ENCODE measurements around the gene SH3GLB2.
"Not testable (repeated sequence)": the region's sequence is repeated elsewhere in the genome, so short reads cannot be mapped to it uniquely, and the experiment has no call there.

The SH3GLB2 gene

DNA sequence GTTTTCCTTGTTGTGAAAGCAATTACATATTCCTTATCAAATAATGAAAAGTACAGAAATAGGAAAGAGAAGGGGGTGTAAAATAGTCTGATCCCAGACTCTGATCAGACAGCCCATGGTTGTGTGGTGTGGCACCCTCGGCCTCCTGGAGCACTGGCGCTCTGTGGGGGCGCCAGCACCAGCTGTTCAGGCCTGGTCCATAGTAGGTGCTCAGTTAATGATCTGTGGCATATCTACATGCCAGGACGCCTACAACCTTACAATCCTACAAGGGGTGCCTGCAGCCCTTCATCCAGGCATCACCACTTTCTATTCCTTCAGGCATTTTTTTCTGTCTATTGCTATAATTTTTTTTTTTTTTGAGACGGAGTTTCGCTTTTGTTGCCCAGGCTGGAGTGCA is 24.9 kb upstream of the SH3GLB2 start:
- no peak for DNase-seq

DNA sequence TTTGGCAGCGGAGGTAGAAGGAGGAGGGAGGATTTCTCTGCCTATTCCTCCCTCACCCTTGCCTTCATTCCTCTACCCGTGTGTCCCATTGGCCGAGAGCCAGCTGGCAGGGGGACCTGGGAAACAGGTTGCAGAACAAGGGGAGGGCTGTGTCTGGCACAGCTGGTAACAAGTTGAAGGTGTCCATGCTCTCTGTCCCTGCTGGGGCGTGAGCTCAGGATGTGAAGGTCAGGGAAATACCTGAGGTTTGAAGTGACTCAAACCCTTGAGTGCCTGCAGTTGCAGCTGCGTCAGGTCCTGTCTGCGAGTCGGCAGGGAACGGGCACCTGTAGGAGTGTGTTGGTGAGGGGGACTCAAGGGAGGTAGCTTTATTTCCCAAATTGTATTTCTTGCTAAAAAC is 24.5 kb upstream of the SH3GLB2 start:
- DNase-seq, result no peak

DNA sequence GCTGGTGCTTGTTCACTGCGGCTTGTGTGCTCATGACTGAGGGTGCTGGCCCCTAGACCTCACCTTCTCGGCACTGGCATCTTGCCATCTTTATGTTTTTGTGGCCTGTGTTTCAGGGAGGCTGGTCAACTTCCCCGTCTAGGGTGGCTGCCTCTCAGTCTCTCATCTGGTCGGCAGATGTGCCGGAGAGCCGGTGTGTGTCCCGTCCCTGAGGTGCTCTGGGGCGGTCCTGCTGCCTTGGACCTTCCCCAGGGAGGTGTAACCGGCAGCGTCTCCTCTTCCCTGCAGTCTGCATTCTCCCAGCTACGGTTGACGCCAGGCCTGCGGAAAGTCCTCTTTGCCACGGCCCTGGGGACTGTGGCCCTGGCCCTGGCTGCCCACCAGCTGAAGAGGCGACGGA is 13.9 kb upstream of the SH3GLB2 start:
- no peak for DNase-seq

DNA sequence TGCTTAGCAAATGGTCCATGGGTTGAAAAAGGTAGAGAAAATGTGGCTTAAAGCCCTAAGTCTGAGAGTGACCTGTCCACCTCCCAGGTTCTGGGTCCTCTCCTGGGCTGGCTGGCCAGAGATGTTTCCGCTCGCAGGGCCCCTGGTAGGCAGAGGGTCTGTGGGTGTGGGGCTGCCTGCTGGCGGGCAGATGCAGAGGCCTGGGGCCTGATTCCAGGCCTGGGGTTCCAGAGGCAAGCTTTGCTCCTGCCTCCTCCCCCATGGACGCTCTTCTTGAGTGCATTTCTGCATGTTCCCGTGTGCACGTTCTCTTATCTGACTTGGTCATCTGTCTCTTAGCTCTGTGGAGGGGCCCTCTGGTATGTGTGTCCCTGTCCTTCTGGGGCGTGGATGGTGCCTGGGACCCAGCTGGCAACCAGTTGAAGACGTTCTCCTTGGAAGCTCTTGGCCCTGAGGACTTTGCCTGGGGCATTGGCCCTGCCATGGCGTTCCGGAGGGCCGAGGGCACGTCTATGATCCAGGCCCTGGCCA is 12.0 kb upstream of the SH3GLB2 start:
- no peak for DNase-seq

DNA sequence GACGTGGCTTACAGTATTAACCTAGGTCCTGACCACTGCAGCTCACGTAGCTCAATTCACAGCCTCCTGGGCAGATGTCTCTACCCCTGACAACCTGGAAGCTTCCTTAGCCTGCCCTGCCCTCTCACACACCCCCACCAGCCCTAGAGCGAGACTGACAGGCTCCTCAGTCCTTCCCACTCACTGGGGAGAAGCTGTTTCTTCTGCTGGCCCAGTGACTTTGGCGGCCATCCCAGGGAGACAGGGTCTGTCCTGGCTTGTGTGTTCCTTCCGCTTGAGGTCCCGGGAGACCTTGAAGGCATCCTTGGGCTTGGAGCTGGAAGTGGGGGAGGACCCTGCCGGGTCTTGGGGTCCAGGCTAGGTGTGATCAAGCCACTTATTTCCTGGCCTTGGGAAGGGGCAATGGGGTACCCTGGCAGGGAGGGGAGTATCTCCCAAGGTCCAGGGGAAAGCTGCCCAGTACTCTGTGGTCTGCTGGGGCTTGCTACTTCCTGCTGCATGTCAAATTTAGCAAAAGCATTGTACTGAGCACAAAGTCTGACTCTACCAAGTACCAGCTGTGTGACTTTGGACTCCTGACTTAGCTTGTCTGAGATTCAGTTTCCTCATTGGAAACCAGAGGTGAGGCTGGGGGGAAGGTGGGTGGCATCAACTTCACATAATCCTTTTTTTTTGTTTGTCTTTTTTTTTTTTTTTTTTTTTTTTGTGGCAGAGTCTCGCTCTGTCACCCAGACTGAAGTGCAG is 10.2 kb upstream of the SH3GLB2 start:
- no peak for DNase-seq

DNA sequence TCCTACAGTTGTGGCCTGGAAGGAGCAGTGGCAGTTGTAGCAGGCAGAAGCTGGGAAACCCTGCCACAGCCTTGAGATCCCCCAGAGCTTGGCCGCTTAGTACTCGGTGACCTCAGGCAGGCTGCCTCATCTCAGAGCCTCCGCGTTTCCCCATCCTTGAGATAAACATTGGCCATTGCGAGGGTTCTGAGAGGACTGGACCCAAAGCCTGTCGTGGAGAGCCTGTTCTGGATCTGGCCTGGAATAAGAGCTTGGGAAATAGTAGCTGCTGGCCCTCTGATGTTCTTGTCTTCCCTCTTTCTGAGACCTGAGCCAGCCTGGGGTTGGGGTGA is 9.6 kb upstream of the SH3GLB2 start:
- no peak for DNase-seq

DNA sequence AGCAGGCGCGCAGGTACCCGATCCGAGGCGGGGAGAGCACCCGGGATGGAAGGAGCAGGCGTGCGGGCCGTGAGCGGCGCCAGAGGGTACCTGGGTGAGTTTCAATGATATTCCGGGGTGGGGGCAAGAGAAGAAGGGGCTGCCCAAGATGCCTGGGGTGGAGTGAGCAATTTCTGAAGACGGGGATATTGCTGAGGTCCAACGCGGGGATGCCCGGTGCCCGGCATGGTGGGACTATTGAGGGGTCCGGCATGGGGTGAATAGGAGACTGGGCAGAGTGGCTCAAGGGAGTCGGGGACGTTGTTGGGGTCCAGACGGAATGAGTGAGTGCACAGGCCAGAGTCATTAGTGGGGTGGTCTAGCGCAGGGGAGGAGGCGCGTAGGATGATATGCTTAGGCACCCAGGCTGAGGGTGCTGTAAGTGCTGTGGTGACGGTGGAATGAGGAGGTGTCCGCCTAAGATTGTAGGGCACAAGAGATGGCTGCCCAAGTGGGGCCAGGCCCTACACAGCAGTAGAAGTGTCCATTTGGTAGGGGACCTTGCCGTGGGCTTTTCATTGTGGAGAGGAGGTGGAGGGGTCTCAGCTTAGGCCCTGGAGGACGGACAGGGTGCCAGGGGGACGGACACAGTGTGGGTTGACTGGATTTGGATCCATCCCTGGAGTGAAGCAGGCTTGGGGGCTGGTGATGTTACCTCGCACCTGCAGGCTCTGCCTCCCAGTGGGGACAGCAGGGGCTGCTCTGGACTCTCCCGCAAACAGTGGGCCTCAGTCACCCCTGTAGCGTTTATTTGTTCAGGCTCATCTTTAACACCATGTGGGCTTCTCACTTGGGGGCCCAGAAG is 9.0 kb upstream of the SH3GLB2 start:
- DNase-seq, result no peak

DNA sequence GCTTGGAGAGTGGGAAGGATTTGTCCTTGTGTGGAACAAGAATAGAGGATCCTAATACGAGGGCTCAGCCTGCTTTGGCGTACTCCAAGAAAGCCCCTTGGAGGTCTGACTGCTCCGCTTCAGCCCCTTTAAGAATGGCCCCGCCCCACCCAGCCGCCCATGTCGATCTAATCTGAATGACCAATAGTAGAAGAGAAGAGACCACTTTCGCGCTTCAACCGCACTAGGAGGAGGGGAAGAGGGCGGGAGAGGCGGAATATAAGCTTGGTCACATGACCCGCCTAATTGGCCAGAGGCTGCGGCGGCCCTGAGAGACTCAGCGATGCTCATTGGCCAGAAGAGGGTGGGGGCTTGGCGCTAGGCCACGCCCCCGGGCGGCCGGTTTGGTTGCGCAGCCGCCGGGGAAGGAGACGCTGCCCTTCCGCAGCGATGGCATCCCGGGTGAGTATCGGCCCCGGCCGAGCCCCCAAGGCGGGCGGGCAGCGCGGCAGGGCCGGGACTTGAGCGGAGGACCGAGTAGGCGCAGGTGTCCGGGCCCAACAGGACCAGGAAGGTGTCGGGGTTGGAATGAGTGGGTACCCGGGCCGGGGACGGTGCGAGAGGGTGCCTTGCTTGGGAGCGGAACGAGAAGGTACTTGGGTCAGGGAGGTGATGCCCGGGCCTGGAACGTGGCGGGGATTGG is 8.3 kb upstream of the SH3GLB2 start, which contains the start of gene MIGA2:
Gene MIGA2, plus strand, starts transcription at position 386 of the 682 bp plus-strand sequence. CDS start 3,969 bp downstream, outside the sequence.
- DNase-seq, result peak; percentile 99

DNA sequence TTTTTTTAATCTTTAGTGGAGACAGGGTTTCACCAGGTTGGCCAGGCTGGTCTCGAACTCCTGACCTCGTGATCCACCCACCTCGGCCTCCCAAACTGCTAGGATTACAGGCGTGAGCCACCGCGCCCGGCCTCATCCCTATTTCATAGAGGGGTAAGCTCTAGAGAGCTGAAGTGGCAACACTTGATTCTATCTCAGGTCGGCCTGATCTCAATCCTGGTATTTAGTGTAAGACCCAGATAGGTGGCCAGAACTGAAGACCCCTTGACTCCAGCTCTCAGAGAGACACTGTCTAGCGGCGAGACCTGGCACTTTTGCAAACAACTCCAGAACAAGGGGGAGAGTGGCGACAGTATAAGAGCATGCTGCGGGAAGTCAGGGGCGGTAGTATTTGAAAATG is 7.7 kb upstream of the SH3GLB2 start:
- not testable (repeated sequence) for DNase-seq

DNA sequence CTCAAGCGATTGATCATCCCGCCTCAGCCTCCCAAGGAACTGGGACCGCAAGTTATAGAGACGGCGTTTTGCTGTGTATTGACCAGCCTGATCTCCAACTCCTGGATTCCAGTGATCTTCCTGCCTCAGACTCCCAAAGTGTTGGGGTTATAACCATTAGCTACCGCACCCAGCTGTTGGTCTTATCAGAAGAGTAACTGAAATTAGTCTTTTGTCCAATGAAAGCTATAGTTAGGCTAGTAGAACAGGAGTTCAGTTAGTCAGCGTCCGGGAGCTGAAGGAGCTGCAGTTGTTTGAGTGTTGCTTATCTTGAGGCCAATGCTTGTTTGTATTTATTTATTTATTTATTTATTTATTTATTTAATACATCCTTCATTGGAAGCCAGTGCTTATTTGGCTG is 5.1 kb upstream of the SH3GLB2 start:
- DNase-seq, result no peak

DNA sequence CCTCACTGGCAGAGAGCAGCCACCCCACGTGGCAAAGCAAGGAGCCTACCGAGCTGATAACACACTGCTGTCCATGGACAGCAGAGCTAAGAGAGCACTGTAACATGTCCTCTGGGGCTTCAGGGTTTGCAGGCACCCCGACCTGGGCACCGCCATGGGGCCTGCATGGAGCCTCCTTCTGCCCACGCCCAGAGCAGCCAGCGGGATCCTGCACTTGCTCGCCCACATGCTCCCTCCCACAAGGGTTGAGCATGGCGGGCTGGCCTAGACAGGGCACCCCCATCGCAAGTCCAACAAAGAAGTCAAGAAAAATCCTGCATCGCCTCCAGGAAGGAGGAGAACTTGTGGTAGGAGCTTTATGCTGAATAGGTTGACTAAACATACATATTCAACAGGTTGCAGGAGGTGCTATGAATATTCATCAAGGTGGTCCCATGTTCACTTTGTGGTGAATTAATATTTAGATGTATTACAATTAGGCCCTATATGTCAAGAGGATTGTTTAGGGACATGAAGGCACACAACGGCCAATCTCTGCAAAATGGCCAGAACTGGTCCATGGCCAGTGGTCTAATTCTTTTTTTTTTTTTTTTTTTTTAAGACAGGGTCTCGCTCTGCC is 4.5 kb upstream of the SH3GLB2 start:
- no peak for DNase-seq

DNA sequence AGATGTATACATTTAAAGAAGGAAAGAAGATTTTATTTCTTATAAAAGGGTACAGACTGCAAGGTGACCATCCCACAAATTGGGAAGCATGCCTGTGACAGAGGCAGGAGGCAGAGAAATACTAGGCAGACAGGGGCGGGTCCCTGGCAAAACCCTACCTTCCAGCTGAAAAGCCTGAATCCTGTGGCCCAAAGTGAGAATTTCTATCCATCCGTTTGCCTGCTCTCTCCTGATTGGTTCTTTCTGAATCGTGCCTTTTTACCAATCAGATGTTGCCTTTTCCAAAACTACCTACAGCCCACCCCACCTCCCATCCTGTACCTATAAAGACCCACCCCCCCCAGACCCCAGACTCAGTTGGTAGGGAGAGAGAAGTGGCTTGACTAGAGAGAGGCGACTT is 3.4 kb upstream of the SH3GLB2 start:
- no peak for DNase-seq

DNA sequence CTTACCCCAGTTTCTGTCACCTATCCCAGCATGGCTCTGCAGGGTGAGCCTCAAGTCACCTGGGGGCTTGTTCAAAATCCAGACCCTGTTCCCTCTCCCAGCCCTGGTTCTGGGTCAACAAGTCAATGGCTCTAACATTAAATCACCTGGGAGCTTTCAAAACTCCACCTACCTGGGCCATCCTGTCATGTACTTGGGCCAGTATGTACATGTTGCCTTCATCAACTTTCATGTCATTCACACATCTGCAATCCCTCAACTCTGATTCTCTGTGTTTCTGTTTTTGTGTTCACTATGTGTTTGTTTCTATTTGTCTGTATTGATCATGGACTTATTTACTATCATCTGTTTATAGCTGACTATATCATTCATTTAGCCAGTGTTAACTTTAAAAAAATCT is 2.1 kb upstream of the SH3GLB2 start:
- DNase-seq, result no peak

DNA sequence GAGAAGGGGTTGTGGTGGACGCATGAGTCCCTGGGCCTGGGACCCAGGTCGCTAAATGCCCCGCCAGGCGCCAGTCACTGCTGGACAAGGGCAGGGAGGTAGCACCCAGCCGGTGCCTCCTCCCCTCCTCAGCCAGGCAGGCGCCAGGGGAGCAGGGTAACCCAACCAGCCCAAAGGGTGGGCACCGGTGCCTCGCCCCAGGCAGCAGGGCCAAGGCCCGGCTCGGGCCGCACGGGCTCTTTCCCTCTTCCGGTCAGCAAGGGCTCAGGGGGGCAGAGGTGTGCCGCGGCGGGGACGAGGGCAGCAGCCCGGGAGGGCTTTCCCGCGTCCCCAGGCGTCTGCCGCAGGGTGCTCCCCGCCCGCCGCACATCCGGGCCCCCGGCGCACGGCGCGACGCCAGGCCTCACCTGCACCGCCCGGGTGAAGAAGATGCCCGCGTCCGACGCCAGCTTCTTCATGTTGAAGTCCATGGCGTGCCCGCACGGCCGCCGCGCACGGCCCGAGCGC is 393 bp downstream of the SH3GLB2 start:
- DNase-seq, result peak; percentile 67

DNA sequence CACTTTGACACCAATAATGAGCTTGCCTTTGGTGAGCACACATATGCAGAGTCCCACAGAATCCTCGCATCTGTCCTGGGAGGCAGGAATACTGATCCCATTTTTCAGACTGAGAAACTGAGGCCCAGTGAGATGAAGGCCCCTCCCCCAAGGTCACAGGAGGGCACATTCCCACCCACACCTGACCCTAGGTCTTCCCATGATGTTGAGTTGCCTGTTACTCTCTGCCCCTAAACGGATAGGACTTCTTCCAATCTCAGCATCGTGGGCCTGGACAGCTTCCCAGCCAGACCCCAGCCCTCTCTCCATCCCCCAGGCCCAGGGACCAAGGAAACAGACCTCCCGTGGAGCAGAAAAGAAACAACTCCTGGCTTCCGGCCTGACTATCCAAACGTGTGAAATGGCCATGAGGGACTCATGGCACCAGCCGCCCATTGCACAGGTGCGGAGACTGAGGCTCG is 877 bp downstream of the SH3GLB2 start:
- no peak for DNase-seq

DNA sequence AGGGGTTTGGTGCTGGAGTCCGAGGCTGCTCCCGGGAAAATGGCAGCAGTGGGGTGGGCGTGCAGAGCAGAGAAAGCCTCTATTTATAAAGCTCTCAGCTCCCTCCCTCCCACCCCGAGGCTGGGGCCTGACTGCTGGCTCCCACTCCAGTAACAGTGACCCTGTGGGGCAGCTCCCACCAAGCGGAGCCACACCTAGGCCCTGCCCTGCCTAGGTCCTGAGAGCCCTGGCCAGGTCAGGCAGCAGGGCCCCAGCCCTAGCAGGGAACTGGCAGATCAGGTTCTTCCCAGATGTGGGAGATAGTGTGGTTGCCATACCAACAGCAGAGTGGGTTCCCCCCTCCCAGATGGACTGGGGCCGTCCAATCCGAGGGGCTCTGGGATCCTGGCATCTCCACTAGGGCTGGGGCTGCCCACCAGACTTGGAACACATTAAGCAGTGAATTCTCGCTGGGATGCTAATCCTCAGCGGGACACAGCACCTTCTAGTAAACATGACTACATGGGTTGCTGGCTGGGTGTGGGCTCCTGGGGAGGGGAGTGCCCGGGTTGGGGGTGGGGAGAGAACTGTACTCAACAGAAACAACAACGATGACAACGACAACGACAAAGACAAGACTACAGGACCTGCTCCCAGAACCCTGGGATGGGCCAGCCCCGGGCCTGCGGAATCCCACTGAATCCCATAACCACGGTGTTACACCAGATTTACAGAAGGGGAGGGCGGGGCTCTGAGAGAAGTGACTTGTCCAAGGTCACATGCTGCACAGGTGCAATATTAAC is 1.5 kb downstream of the SH3GLB2 start:
- no peak for DNase-seq

DNA sequence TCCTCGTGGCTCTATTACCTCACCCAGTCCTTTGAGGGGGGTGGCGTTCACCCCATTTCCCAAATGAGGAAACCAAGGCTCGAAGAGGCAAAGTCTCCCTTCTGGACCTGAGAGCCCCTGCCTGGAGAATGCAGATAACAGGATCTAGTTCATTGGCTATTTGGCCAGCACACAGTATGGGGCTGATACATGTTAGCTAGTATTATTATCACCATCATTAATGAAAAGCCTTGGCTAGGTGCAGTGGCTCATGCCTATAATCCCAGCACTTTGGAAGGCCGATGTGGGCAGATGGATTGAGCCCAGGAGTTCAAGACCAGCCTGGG is 4.3 kb downstream of the SH3GLB2 start:
- DNase-seq, result no peak

DNA sequence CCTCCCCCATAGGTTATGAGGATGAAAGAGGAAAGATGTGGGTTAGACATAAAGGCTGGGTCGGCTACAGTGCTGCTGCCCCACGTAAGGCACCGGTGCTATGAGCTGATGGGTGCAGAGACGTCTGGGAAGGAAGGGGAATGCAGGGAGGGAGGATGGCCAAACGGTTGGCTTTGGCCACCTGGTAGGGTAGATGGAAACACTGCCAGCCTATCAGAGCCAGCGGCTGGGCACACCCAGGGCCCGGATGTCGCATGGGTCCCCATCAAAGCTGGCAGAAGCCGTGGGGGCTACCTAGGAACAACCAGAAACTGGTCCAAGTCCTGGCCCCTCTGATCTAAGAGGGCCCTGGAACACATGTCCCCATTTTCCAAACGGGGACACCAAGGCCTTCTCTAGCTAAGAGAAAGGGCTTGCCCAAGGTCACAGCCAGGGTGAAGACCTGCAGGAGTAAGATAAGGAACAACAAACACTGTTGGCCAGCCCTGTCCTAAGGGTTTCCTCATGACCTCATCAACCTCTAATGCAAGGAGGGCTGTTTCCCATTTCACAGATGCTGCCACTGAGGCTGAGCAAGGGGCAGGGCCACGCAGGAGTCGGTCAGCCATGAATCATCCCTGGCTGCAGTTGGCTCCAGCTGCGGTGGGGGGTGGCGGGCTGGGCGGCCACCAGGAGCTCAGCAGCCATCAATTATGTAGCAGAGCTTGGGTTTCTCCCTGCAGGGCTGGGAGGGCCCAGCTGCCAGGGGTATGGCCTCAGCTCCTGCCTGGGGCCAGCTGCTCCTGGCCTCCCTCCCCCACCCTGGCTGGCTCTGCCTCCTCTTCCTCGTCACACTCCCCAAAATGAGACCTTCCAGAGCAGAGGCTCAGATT is 4.9 kb downstream of the SH3GLB2 start:
- no peak for DNase-seq

DNA sequence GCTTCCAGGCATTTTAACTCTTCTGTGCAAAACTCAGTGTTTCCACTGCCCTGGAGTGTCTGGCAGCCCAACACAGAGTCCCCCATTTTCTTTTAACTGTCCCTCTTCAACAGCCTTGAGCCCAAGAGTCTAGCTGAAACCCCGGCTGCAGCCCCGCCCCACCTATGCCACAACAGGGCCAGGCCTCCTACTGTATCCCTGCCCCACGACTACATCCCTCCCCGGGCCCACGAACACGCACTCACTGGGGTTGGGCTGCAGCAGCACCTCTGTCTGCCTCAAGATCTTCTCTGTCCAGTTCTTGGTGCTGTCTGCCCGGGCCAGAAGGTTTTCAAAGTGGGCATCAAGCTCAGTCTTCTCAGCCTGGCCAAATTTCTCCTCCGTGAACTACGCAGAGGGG is 6.1 kb downstream of the SH3GLB2 start:
- DNase-seq, result no peak

DNA sequence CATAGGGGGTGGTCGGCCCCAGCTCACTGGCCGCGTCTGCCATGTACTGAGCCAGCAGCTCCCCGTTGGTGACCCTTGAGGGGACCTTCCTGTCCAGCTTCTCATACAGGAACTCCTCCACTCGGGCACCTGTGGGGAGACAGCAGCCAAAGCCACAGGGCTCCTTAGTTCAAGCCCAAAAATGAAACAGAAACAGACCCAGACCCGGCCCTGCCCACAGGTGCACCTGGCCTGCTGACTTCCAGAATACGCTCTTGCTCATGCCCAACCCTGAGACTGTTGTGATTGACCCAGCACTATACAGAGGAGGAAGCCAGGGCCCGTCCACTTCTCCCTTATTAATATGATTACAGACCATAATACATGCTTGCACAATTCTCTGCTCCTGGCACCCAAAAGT is 7.0 kb downstream of the SH3GLB2 start:
- no peak for DNase-seq

DNA sequence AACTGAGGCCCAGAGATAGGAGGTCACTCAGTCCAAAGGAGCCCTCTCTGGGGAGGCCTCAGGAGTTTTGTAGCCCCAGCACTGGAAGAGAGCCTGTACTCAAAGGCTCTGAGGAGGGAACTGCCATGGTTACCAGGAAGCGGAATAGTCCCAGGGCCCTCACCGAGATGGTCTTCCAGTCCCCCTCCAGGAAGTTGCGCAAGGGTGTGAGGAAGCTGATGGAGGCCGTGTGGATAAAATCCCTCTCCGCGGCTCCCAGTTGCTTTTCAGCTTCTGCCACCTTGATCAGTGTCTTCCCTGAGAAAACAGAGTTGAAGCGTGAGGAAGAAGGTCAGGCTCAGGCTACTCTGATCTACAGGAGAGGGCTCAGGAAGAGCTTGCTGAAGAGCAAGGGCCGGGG is 13.5 kb downstream of the SH3GLB2 start:
- no peak for DNase-seq

Measured in NCI-H1436 (cell line).